ENCODE measurements around the gene FAM209A.

DNA sequence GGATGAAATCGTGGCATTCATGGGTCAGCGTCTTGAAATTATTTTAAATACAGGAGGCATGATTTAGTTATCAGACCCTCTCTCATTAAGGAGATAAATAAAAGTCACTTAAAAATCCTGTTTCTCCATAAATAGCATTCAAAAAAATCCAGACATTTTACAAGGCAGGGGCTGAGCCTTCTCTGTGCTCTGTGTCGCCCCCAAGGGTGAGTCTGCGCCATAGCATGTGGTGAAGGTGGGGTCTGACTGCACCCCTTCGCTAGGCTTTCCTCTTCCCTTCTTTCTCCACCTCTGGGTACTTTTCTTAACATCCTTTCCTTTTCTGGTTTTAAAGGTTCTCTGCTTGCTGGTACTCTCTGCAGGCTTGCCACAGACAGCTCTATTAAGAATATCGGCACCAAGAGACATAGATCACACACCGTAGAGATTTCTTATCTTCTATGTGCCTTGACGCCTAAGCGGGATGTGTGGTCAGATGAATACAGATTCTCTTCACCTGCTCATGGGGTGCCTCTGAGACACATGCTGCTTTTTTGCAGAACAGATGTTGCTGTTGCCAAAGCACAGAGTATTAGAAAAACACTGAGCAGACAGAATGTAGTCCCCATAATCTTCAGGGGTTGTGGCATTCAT lies 20.1 kb upstream of the FAM209A start:
- TF ChIP-seq, protein P1, sequence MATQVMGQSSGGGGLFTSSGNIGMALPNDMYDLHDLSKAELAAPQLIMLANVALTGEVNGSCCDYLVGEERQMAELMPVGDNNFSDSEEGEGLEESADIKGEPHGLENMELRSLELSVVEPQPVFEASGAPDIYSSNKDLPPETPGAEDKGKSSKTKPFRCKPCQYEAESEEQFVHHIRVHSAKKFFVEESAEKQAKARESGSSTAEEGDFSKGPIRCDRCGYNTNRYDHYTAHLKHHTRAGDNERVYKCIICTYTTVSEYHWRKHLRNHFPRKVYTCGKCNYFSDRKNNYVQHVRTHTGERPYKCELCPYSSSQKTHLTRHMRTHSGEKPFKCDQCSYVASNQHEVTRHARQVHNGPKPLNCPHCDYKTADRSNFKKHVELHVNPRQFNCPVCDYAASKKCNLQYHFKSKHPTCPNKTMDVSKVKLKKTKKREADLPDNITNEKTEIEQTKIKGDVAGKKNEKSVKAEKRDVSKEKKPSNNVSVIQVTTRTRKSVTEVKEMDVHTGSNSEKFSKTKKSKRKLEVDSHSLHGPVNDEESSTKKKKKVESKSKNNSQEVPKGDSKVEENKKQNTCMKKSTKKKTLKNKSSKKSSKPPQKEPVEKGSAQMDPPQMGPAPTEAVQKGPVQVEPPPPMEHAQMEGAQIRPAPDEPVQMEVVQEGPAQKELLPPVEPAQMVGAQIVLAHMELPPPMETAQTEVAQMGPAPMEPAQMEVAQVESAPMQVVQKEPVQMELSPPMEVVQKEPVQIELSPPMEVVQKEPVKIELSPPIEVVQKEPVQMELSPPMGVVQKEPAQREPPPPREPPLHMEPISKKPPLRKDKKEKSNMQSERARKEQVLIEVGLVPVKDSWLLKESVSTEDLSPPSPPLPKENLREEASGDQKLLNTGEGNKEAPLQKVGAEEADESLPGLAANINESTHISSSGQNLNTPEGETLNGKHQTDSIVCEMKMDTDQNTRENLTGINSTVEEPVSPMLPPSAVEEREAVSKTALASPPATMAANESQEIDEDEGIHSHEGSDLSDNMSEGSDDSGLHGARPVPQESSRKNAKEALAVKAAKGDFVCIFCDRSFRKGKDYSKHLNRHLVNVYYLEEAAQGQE (IDR thresholded peaks at IDR 0.05; ENCODE audit: insufficient read depth in 1 of 2, low read depth in 2 of 2, low read length in 1 of 2): no peak
- TF ChIP-seq, protein P2, sequence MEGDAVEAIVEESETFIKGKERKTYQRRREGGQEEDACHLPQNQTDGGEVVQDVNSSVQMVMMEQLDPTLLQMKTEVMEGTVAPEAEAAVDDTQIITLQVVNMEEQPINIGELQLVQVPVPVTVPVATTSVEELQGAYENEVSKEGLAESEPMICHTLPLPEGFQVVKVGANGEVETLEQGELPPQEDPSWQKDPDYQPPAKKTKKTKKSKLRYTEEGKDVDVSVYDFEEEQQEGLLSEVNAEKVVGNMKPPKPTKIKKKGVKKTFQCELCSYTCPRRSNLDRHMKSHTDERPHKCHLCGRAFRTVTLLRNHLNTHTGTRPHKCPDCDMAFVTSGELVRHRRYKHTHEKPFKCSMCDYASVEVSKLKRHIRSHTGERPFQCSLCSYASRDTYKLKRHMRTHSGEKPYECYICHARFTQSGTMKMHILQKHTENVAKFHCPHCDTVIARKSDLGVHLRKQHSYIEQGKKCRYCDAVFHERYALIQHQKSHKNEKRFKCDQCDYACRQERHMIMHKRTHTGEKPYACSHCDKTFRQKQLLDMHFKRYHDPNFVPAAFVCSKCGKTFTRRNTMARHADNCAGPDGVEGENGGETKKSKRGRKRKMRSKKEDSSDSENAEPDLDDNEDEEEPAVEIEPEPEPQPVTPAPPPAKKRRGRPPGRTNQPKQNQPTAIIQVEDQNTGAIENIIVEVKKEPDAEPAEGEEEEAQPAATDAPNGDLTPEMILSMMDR (IDR thresholded peaks at IDR 0.05): peak; percentile 73
- TF ChIP-seq POLR2AphosphoS5 (IDR thresholded peaks at IDR 0.05; ENCODE audit: low read depth, low read length): no peak

Measured in Panc1 (cell line).